Breast epithelium (tissue), 3 donors: ENCODE measurements around the gene OCLN.

Source experiments
- POLR2A ChIP-seq: fragments of 450-650 bp; IDR thresholded peaks from one replicate; pipeline ENCODE4 v1.6.1; 2016; ENCODE audit warnings: antibody characterized with exemption, mild to moderate bottlenecking, moderate library complexity
- TF ChIP-seq, protein P1 (sequence below), 3 donors: fragments of 450-650 bp; IDR thresholded peaks; one replicate each; pipeline ENCODE4 v1.5.1; 2016 to 2017; ENCODE audit warnings: antibody characterized with exemption in 3 of 3, mild to moderate bottlenecking in 3 of 3, moderate library complexity in 3 of 3

DNA sequence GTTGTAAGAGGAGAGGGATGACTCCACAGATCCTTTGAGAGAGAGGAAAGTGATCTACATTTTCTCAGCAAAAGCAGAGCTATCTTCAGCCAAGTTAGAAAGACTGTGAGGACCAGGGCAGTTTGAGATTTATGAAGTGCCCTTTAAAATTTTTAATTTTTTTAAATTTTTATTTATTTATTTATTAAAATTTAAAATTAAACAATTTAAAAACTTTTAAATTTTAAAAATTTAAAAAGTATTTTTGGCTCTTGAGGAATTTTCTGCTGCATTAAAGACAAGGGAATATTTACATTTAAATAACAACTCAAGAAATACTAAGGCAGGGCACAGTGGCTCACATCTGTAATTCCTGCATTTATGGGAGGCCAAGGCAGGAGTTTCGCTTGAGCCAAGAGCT lies 30.4 kb upstream of the OCLN start:
- TF ChIP-seq, protein P1, sequence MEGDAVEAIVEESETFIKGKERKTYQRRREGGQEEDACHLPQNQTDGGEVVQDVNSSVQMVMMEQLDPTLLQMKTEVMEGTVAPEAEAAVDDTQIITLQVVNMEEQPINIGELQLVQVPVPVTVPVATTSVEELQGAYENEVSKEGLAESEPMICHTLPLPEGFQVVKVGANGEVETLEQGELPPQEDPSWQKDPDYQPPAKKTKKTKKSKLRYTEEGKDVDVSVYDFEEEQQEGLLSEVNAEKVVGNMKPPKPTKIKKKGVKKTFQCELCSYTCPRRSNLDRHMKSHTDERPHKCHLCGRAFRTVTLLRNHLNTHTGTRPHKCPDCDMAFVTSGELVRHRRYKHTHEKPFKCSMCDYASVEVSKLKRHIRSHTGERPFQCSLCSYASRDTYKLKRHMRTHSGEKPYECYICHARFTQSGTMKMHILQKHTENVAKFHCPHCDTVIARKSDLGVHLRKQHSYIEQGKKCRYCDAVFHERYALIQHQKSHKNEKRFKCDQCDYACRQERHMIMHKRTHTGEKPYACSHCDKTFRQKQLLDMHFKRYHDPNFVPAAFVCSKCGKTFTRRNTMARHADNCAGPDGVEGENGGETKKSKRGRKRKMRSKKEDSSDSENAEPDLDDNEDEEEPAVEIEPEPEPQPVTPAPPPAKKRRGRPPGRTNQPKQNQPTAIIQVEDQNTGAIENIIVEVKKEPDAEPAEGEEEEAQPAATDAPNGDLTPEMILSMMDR (IDR thresholded peaks at IDR 0.05): no peak
- no peak for TF ChIP-seq POLR2A
